ENCODE measurements around the gene ZNF638.

ZNF638 gene

DNA sequence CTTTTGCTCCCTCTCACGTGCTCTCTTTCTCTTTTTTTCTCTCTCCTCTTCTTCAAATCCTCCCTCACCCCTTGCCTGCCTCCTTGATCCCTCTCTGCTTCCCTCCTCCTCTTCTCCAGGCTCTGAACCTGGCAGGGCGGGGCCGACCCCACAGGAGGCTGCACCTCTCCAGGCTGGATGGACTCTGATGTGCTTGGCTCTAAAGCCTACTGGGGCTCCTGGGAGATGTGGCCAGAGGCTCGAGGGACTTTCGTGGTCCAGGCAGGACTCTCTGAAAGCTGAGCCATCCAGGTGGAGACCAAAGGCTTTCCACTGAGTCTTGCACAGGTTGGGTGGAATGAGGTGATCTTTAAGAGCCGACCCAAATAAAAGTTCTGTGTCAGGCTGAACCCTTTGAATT lies 147.2 kb downstream of the ZNF638 start:
- no peak for TF ChIP-seq RAD21 (IDR thresholded peaks at IDR 0.05; ENCODE audit: low read depth)

DNA sequence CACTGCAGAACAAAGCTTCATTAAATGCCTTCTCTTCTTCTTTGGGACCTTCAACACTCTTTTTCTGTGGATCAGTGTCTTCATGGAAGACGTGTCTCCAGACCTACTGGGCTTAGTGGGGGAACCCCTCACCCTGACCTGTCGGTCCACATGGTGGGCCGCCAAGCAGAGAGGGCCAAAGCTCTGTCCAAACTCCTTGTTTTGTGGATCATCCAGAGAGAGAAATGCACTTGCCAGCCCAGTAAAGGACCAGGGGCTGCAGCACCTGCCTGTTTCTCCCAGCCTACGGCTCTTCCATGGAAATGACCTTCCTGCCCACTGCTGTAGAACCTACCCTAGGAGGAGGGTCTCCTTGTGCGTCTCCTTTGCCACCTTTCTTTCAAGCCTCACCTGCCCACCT lies 147.7 kb downstream of the ZNF638 start:
- TF ChIP-seq FOXM1 (IDR thresholded peaks at IDR 0.05; ENCODE audit: borderline replicate concordance, low read depth): no peak
- no peak for TF ChIP-seq TCF12 (IDR thresholded peaks at IDR 0.05; ENCODE audit: low read depth)
- TF ChIP-seq ZBTB7A (IDR thresholded peaks at IDR 0.05; ENCODE audit: low read depth): no peak

DNA sequence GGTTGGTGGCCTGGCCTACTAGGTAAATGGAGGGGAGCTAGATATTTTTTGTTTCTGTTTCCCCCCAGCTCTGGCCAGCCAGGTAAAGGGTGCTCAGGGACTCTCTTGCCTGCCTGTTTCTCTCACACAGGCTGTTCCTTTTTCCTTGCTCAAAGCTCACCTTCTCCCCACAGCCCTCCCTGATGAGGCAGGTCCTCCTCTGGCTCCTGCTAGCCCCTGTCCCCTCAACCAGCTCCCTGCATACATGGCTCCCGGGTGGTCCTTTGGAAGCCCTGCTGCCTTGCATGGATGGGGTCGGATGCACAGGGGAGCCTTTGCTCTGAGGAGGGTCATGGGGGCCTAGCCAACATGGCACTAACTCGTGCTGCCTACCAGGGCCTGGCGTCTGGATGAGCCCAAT lies 149.5 kb downstream of the ZNF638 start:
- TF ChIP-seq CREB1 (IDR thresholded peaks at IDR 0.05; ENCODE audit: low read depth) (no peak), RAD21 (IDR thresholded peaks at IDR 0.05; ENCODE audit: low read depth) (no peak), YY1 (IDR thresholded peaks at IDR 0.05; ENCODE audit: low read depth) (no peak), TEAD4 (IDR thresholded peaks at IDR 0.05) (no peak), EP300 (IDR thresholded peaks at IDR 0.05; ENCODE audit: borderline replicate concordance) (no peak), TCF12 (IDR thresholded peaks at IDR 0.05; ENCODE audit: low read depth) (no peak), EGR1 (IDR thresholded peaks at IDR 0.05) (no peak), FOXM1 (IDR thresholded peaks at IDR 0.05; ENCODE audit: borderline replicate concordance, low read depth) (no peak), ZBTB7A (IDR thresholded peaks at IDR 0.05; ENCODE audit: low read depth) (no peak), CEBPB (IDR thresholded peaks at IDR 0.05) (no peak), TAF1 (IDR thresholded peaks at IDR 0.05; ENCODE audit: low read depth) (no peak), NFIC (IDR thresholded peaks at IDR 0.05) (no peak)
- TF ChIP-seq, protein P1, sequence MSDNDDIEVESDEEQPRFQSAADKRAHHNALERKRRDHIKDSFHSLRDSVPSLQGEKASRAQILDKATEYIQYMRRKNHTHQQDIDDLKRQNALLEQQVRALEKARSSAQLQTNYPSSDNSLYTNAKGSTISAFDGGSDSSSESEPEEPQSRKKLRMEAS (IDR thresholded peaks at IDR 0.05): no peak
- TF ChIP-seq, protein P2, sequence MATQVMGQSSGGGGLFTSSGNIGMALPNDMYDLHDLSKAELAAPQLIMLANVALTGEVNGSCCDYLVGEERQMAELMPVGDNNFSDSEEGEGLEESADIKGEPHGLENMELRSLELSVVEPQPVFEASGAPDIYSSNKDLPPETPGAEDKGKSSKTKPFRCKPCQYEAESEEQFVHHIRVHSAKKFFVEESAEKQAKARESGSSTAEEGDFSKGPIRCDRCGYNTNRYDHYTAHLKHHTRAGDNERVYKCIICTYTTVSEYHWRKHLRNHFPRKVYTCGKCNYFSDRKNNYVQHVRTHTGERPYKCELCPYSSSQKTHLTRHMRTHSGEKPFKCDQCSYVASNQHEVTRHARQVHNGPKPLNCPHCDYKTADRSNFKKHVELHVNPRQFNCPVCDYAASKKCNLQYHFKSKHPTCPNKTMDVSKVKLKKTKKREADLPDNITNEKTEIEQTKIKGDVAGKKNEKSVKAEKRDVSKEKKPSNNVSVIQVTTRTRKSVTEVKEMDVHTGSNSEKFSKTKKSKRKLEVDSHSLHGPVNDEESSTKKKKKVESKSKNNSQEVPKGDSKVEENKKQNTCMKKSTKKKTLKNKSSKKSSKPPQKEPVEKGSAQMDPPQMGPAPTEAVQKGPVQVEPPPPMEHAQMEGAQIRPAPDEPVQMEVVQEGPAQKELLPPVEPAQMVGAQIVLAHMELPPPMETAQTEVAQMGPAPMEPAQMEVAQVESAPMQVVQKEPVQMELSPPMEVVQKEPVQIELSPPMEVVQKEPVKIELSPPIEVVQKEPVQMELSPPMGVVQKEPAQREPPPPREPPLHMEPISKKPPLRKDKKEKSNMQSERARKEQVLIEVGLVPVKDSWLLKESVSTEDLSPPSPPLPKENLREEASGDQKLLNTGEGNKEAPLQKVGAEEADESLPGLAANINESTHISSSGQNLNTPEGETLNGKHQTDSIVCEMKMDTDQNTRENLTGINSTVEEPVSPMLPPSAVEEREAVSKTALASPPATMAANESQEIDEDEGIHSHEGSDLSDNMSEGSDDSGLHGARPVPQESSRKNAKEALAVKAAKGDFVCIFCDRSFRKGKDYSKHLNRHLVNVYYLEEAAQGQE (IDR thresholded peaks at IDR 0.05; ENCODE audit: low read depth): no peak
- TF ChIP-seq, protein P3, sequence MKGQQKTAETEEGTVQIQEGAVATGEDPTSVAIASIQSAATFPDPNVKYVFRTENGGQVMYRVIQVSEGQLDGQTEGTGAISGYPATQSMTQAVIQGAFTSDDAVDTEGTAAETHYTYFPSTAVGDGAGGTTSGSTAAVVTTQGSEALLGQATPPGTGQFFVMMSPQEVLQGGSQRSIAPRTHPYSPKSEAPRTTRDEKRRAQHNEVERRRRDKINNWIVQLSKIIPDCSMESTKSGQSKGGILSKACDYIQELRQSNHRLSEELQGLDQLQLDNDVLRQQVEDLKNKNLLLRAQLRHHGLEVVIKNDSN (IDR thresholded peaks at IDR 0.05): no peak

DNA sequence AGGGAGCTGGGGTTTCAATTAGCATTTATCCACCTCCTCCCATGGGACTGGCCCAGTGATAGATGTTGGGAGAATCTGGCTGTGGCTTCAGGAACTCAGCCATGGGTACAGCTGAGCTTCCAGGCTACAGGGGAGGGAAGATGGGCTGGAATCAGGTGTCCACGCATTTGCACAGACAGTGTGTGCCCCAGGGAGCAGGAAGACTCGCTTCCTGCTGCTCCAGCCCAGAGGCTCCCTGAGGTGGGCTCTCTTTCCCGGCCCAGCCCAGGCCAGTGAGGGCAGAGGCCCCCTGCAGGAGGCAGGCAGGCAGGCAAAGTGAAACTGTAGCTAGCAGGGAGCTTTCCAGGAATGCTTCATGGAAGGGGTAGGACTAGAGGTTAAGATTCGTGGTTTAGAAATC lies 150.5 kb downstream of the ZNF638 start:
- no peak for TF ChIP-seq TAF1 (IDR thresholded peaks at IDR 0.05; ENCODE audit: low read depth)
- TF ChIP-seq, protein P3 (IDR thresholded peaks at IDR 0.05): no peak
- TF ChIP-seq, protein P1 (IDR thresholded peaks at IDR 0.05): no peak
- no peak for TF ChIP-seq EGR1 (IDR thresholded peaks at IDR 0.05)
- no peak for TF ChIP-seq NFIC (IDR thresholded peaks at IDR 0.05)
- TF ChIP-seq, protein P2 (IDR thresholded peaks at IDR 0.05; ENCODE audit: low read depth): no peak
- no peak for TF ChIP-seq CREB1 (IDR thresholded peaks at IDR 0.05; ENCODE audit: low read depth)
- TF ChIP-seq FOXM1 (IDR thresholded peaks at IDR 0.05; ENCODE audit: borderline replicate concordance, low read depth): no peak
- TF ChIP-seq RAD21 (IDR thresholded peaks at IDR 0.05; ENCODE audit: low read depth): no peak
- TF ChIP-seq TEAD4 (IDR thresholded peaks at IDR 0.05): no peak
- no peak for TF ChIP-seq CEBPB (IDR thresholded peaks at IDR 0.05)

DNA sequence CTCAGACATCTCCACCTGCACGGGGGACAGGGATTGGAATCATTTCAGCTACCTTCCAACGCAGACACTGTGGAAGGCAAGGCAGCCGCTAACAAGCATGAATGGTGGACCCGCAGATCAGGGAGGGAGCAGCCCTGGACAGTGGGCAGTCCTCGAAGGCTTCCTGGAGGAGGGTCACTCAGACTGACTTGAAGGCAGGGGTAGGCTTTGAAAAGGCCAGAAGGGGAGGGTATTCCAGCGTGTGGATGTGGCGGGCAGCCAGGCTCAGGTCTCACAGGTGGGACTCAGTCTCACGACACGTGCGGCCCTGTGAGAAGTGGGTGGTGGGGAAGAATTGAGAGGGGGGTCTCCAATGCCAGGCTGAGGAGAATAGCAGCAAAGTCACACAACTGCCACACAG lies 151.7 kb downstream of the ZNF638 start:
- TF ChIP-seq TAF1 (IDR thresholded peaks at IDR 0.05; ENCODE audit: low read depth): no peak

DNA sequence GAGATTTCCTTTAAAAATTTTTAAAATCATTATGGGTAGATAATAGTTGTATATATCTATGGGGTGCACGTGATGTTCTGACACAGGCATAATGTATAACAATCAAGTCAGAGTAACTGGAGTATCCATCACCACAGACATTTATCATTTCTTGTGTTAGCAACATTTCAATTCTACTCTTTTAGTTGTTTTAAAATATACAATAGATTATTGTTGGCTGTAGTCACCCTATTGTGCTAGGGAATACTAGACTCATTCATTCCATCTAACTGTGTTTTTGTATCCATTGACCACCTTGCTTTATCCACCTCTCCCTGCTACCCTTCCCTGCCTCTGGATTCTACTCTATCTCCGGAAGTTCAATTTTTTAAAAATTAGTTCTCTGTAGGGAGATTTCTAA lies 152.8 kb downstream of the ZNF638 start:
- TF ChIP-seq EP300 (IDR thresholded peaks at IDR 0.05; ENCODE audit: borderline replicate concordance) (no peak), NFIC (IDR thresholded peaks at IDR 0.05) (no peak)
